Measurements from ENCODE around the gene DYNC1I2.

The DYNC1I2 gene

DNA sequence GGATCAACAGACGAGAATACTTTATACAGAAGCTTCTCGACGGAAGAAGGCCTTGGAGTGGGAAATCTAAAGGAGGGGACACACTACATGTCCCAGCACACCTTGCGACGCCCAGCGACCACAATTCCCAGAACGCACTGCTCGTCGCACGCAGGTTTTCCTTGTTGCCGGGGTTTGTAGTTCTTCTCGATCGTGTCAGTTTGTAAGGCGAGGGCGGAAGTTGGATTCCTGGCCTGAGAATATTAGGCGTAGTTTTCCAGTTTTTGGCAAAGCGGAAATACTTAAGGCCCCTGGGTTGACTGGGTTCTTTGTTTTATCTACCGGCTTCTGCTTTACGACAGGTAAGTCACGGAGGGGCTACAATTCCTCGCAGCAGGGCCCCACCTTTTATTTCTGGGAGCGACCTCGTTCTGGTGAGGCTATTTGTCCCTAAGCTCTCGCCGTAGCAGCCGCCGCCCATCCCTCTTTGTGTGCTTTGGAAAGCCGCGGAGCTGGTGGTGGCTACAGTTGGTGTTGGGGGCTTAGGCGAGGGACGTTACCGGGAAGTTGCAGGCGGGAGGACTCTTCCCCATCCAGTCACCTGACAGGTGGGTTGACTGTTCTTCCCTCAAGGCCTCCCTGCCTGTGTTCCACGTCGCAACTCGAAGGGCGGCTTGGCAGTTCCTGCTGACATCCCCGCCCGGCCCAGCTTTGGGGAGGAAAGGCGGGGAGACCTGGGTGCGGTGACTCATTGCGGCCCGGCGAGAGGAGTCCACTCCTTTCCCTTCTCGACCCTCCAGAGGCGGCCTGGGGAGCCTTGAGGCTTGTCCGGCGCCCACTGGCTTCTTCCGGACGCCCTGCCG is at the start of gene DYNC1I2:
Gene DYNC1I2, plus strand, starts transcription at position 183 of the 842 bp plus-strand sequence. CDS start 2,687 bp downstream, outside the sequence.
- H3K27me3 ChIP-seq (ENCODE audit: low read depth): no peaks in the 10 kb centered on the region
- DNase-seq (ENCODE audit: low spot score in 2 of 2): peak; percentile 92 to 94
- peaks cover 11% of the 10 kb centered on the region for H3K36me3 ChIP-seq (replicated peaks)
- no peaks in the 10 kb centered on the region for H3K9me3 ChIP-seq
- peak within 1 kb of the TSS; percentile 72 for H3K4me3 ChIP-seq
- in situ Hi-C loops (cut with MboI; ENCODE audit: low sequenced_read_pairs): no loop called here
- H3K4me1 ChIP-seq: peaks cover 2% of the 10 kb centered on the region; the same call in 1 of the 2 replicates

DNA sequence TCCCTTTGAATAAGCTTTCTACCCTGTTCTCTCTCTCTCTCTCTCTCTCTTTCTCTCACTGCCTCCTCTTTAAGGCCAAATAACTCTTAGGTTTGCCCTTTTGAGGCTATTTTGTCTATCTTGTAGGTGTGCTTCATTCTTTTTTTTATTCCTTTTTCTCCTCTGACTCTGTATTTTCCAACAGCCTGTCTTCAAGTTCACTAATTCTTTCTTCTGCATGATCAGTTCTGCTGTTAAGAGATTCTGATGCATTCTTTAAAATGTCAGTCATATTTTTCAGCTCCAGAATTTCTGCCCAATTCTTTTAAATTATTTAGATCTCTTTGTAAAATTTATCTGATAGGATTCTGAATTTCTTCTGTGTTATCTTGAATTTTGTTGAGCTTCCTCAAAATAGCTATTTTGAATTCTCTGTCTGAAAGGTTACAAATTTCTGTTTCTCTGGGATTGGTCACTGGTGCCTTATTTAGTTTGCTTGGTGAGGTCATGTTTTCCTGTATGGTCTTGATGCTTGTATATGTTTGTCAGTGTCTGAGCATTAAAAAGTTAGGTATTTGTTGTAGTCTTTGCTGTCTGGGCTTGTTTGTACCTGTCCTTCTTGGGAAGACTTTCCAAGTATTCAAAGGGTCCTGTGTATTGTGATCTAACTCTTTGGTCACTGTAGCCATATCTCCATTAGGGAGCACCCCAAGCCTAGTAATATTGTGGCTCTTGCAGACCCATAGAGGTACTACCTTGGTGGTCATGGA is 35.4 kb upstream of the DYNC1I2 start:
- in situ Hi-C loops (cut with MboI; ENCODE audit: low sequenced_read_pairs): no loop called here
- Histone ChIP-seq H3K36me3 (replicated peaks) (no peaks in the 10 kb centered on the region), H3K9me3 (no peaks in the 10 kb centered on the region), H3K27me3 (ENCODE audit: low read depth) (no peaks in the 10 kb centered on the region), H3K4me1 (no peaks in the 10 kb centered on the region), H3K4me3 (no peak overlapping the region)
- DNase-seq (ENCODE audit: low spot score in 2 of 2): no peak

DNA sequence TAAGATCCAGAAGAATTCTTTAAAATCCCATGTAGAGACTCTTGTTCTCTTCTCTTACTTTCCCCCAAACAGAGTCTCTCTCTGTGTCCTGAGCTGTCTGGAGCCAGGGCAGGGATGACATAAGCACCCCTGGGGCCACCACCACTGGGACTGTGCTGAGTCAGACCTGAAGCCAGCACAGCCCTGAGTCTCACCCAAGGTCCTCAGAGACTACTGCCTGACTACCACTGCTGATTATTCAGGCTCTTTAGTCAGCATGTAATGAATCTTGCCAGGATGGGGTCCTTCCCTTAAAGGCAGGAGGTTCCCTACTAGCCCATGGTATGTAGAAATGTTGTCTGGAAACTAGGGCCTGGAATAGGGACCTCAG is 34.9 kb upstream of the DYNC1I2 start:
- no peaks in the 10 kb centered on the region for H3K4me1 ChIP-seq
- no peaks in the 10 kb centered on the region for H3K27me3 ChIP-seq (ENCODE audit: low read depth)
- no peaks in the 10 kb centered on the region for H3K36me3 ChIP-seq (replicated peaks)
- no peak overlapping the region for H3K4me3 ChIP-seq
- no peaks in the 10 kb centered on the region for H3K9me3 ChIP-seq
- in situ Hi-C loops (cut with MboI; ENCODE audit: low sequenced_read_pairs): no loop called here
- DNase-seq (ENCODE audit: low spot score in 2 of 2): no peak

DNA sequence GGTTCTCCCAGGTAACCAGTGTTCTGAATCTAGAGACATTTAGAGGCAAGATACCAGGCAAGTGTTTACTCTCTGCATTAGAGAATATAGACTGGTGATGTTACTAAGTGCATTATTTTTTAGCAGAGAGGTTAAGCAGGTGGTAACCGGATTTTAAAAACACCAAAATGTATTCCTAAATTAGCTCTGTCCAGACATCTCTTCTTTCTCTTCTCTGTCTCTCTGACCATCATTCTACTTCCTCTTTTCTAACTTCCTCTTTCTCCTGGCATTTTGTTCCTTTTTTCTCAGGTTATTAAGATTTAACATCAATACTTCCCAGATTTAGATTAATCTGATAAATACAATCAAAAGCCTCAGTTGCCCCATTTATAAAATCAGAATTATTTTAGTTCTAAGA is 31.7 kb upstream of the DYNC1I2 start:
- Histone ChIP-seq H3K4me1 (no peaks in the 10 kb centered on the region), H3K9me3 (no peaks in the 10 kb centered on the region), H3K36me3 (replicated peaks) (no peaks in the 10 kb centered on the region), H3K27me3 (ENCODE audit: low read depth) (no peaks in the 10 kb centered on the region), H3K4me3 (no peak overlapping the region)
- in situ Hi-C loops (cut with MboI; ENCODE audit: low sequenced_read_pairs): no loop called here
- DNase-seq (ENCODE audit: low spot score in 2 of 2): no peak

DNA sequence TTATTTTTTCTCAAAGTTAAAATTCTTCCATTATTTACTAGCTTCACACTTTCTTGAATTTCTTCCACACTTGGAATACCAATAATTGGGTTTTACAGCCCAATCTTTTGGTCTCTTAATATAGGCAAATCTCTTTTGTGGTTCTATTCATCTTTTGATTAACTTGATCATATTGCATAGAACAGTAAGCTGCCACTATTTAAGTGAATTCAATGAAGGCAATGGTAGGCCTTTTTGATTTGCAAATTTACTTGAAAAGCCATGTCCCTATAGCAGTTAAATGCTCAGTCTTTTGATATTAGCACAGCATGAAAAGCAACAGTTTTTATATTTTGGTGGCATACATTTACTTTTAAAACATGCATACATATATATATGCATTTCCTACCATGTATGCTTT is 20.2 kb upstream of the DYNC1I2 start:
- H3K4me1 ChIP-seq: peaks cover 59% of the 10 kb centered on the region
- no peaks in the 10 kb centered on the region for H3K27me3 ChIP-seq (ENCODE audit: low read depth)
- no peaks in the 10 kb centered on the region for H3K36me3 ChIP-seq (replicated peaks)
- peak in 1 of 2 experiments; percentile 92 for DNase-seq (ENCODE audit: low spot score in 2 of 2)
- in situ Hi-C loops (cut with MboI; ENCODE audit: low sequenced_read_pairs): no loop called here
- no peak overlapping the region for H3K4me3 ChIP-seq
- H3K9me3 ChIP-seq: no peaks in the 10 kb centered on the region

DNA sequence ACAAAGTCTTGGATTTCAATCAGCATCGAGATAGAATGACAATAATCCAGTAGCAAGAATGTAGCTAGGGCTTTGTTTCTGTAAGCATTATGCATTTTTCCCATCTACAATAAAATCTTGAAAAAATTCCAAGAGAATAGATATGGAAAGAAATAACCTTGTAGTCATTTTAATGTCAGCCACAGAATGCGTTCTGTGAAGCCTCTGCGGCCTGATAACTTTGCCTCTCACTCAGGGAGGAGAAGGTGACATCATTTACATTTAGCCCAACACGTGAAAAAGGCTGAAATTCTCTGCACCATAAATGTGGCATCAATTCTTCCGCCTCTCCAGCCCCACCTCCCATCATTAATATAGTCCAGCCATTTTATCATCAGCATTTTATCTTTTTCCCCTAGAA is 19.1 kb upstream of the DYNC1I2 start:
- peak; percentile 70 to 90 for DNase-seq (ENCODE audit: low spot score in 2 of 2)
- no peaks in the 10 kb centered on the region for H3K27me3 ChIP-seq (ENCODE audit: low read depth)
- H3K9me3 ChIP-seq: no peaks in the 10 kb centered on the region
- H3K4me1 ChIP-seq: peaks cover 63% of the 10 kb centered on the region
- in situ Hi-C loops (cut with MboI; ENCODE audit: low sequenced_read_pairs): no loop called here
- no peak overlapping the region for H3K4me3 ChIP-seq
- H3K36me3 ChIP-seq (replicated peaks): no peaks in the 10 kb centered on the region

DNA sequence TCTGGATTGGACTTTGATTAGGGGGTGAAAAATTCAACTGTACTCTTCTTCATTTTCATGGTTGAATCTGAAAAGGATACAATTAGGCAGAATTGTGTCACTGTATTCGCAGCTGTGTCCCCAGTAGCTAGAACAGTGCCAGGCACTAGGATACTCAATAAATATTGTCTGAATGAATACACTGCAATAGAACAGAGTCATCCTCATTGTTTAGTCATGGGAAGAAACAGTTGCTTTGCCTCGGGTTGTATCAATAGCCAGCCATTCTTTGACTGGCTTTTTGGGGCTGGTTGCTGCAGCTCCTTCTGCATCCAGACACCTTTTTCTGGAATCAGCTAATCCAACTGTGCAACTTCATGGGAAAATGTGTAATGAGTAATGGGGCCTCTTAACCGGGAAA is 18.1 kb upstream of the DYNC1I2 start:
- Histone ChIP-seq H3K9me3 (no peaks in the 10 kb centered on the region), H3K36me3 (replicated peaks) (no peaks in the 10 kb centered on the region), H3K27me3 (ENCODE audit: low read depth) (no peaks in the 10 kb centered on the region), H3K4me3 (no peak overlapping the region), H3K4me1 (peaks cover 61% of the 10 kb centered on the region)
- in situ Hi-C loops (cut with MboI; ENCODE audit: low sequenced_read_pairs): no loop called here
- peak; percentile 16 to 18 for DNase-seq (ENCODE audit: low spot score in 2 of 2)

DNA sequence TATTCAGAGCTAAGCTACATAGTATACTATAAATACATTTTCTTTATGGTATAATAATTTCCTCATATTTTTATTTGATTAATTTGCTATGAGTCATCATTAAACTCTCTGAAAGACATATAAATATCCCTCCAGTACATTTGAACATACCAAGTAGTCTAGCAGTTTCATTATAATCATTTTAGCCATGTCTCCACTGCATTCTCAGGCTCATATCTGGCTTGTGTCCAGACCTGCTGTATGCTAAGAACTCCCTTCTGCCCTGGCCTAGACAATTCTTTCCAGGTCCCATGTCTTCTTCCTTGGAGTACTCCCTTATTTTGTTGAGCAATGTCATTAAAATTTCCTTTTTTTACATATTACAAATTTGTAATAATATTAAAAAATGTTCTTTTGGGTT is 16.6 kb upstream of the DYNC1I2 start:
- H3K4me3 ChIP-seq: no peak overlapping the region
- H3K36me3 ChIP-seq (replicated peaks): no peaks in the 10 kb centered on the region
- H3K4me1 ChIP-seq: peaks cover 58% of the 10 kb centered on the region
- no peaks in the 10 kb centered on the region for H3K9me3 ChIP-seq
- DNase-seq (ENCODE audit: low spot score in 2 of 2): no peak
- in situ Hi-C loops (cut with MboI; ENCODE audit: low sequenced_read_pairs): no loop called here
- no peaks in the 10 kb centered on the region for H3K27me3 ChIP-seq (ENCODE audit: low read depth)

DNA sequence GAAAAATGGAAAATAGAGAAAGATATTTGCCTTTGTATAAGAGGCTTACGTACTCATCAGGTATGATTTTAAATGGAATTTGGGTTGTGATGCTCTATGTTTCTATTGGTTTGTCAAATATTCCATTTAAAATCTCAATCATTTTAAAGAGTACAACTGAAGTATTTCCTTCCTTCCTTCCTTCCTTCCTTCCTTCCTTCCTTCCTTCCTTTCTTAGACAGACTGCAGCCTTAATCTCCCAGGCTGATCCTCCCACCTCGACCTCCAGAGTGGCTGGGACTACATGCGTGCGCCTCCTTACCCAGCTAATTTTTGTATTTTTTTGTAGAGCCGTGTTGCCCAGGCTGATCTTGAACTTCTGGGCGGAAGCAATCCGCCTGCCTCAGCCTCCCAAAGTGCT is 15.4 kb upstream of the DYNC1I2 start:
- peaks cover 55% of the 10 kb centered on the region for H3K4me1 ChIP-seq
- in situ Hi-C loops (cut with MboI; ENCODE audit: low sequenced_read_pairs): no loop called here
- H3K36me3 ChIP-seq (replicated peaks): no peaks in the 10 kb centered on the region
- no peaks in the 10 kb centered on the region for H3K9me3 ChIP-seq
- no peak for DNase-seq (ENCODE audit: low spot score in 2 of 2)
- no peak overlapping the region for H3K4me3 ChIP-seq
- H3K27me3 ChIP-seq (ENCODE audit: low read depth): no peaks in the 10 kb centered on the region

DNA sequence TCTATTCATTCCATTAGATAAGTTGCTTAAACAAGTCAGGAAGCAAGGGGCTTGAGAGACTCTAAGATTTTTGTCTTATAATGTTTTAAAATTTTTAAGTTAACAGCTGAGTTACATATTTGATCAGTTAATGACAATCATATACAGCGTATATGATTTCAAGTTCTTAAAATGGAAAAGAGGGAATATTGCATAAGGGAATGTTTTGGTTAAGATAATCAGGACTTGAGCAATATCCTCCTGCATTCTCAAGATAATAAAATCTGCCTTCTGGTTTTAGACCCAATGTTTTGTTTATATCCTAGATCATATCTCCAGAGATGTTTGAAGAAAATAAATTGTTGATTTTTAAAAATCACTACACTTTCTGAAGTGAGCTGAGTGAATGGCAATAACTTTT is 13.4 kb upstream of the DYNC1I2 start:
- Histone ChIP-seq H3K36me3 (replicated peaks) (no peaks in the 10 kb centered on the region), H3K27me3 (ENCODE audit: low read depth) (no peaks in the 10 kb centered on the region), H3K9me3 (no peaks in the 10 kb centered on the region), H3K4me3 (no peak overlapping the region), H3K4me1 (peaks cover 37% of the 10 kb centered on the region)
- DNase-seq (ENCODE audit: low spot score in 2 of 2): no peak
- in situ Hi-C loops (cut with MboI; ENCODE audit: low sequenced_read_pairs): no loop called here

DNA sequence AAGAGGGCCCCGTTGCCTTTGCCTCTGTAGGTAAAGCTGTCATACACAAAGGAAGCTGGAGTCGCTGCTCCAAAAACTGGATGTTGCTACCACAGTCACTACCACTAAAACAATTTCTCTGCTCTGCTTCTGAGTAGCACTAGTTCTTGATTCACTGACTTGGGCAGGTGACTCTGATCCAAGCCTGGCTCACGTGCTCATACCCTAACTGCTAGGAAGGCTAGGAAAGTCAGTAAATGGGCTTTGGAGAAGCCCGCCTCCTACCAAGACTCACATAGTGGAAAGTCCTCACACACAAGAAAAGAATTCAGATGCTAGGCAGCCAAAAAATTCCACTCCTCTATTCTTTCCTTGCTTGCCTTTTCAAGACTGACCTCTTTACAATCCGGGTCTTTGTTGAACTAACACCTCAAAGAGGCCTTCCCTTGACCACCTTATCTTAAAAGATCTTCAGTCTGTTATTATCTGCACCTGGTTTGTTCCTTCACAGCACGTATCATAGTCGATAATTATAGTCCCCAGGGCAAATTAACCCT is 11.4 kb upstream of the DYNC1I2 start:
- Histone ChIP-seq H3K36me3 (replicated peaks) (no peaks in the 10 kb centered on the region), H3K27me3 (ENCODE audit: low read depth) (no peaks in the 10 kb centered on the region), H3K4me3 (no peak overlapping the region), H3K9me3 (no peaks in the 10 kb centered on the region), H3K4me1 (peaks cover 28% of the 10 kb centered on the region)
- in situ Hi-C loops (cut with MboI; ENCODE audit: low sequenced_read_pairs): no loop called here
- peak; percentile 35 to 80 for DNase-seq (ENCODE audit: low spot score in 2 of 2)

DNA sequence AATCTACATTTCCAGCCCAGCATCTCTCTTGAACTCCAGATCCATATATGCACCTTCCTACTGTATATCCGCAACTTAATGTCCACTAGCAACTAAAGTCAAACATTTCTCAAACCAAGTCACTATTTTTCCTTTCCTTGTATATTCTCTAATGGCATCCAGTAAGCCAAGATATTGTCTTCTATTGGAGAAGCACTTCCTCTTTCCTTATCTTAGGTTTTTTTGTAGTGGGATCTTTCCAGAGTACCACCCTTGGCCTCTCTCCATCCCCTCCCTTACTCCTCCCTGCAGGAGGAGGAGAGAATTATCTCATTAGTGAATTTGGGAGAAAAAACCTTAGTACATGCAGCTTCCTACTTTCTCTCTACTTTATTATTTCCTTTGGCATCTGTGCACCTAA is 8.7 kb upstream of the DYNC1I2 start:
- Histone ChIP-seq H3K27me3 (ENCODE audit: low read depth) (no peaks in the 10 kb centered on the region), H3K4me3 (no peak overlapping the region), H3K36me3 (replicated peaks) (no peaks in the 10 kb centered on the region), H3K9me3 (no peaks in the 10 kb centered on the region), H3K4me1 (peaks cover 21% of the 10 kb centered on the region)
- in situ Hi-C loops (cut with MboI; ENCODE audit: low sequenced_read_pairs): no loop called here
- DNase-seq (ENCODE audit: low spot score in 2 of 2): no peak

DNA sequence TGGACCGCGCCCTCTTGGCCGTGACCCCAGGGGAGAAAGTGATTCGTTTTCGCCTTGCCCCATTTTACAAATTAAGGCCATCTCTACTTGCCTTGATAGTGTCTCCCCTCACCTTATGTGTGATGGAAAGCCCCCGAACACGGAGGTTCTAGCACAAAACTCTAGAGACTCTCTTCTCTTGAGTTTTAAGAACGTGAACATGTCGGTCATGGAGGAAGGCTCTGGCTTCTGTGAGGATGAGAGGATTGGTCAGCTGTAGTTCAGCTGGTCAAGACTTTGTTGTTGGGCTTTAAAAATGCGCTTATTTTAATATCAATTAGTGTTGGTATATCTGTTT is 828 bp downstream of the DYNC1I2 start:
- no peaks in the 10 kb centered on the region for H3K9me3 ChIP-seq
- no peaks in the 10 kb centered on the region for H3K27me3 ChIP-seq (ENCODE audit: low read depth)
- peaks cover 7% of the 10 kb centered on the region; the same call in 1 of the 2 replicates for H3K4me1 ChIP-seq
- H3K36me3 ChIP-seq (replicated peaks): peaks cover 11% of the 10 kb centered on the region
- peak overlapping the region; percentile 72 for H3K4me3 ChIP-seq
- in situ Hi-C loops (cut with MboI; ENCODE audit: low sequenced_read_pairs): no loop called here
- no peak for DNase-seq (ENCODE audit: low spot score in 2 of 2)

DNA sequence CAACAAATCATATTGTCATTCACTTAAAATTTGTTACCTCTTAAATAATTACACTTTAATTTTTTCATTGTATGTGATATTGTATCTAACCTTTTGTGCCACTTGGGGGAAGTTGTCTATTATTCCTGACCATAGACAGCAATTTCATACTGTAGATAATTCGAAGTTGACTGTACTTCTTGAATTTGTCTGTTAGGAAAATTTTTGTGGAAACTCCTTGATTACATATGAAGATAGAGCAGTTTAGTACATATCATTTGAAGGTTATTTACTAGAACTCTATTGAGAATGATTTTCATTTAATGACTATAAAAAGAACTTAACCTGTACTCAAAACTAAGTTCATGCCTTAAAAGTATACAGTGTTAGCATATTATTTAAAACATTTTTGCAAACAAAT is 5.1 kb downstream of the DYNC1I2 start:
- Histone ChIP-seq H3K9me3 (no peaks in the 10 kb centered on the region), H3K4me1 (peaks cover 10% of the 10 kb centered on the region; the same call in 1 of the 2 replicates), H3K27me3 (ENCODE audit: low read depth) (no peaks in the 10 kb centered on the region), H3K36me3 (replicated peaks) (peaks cover 17% of the 10 kb centered on the region), H3K4me3 (no peak overlapping the region)
- no peak for DNase-seq (ENCODE audit: low spot score in 2 of 2)
- in situ Hi-C loops (cut with MboI; ENCODE audit: low sequenced_read_pairs): no loop called here

All from HAP-1 (cell line).